HG02970 (cell line): ENCODE data around the gene H2AZ1.
A peak's percentile ranks its signal among the peaks of the same experiment; 100 is the strongest.
"Not testable (repeated sequence)": the region's sequence is repeated elsewhere in the genome, so short reads cannot be mapped to it uniquely, and the experiment has no call there.

Experiments used
- ATAC-seq: cut with Tn5 transposase; IDR thresholded peaks from one replicate; pipeline ENCODE4 v1.9.1; 2021; ENCODE audit warnings: mild to moderate bottlenecking, moderate library complexity, moderate number of reproducible peaks; ENCODE audit not compliant: unreplicated experiment, low FRiP score

H2AZ1 gene

DNA sequence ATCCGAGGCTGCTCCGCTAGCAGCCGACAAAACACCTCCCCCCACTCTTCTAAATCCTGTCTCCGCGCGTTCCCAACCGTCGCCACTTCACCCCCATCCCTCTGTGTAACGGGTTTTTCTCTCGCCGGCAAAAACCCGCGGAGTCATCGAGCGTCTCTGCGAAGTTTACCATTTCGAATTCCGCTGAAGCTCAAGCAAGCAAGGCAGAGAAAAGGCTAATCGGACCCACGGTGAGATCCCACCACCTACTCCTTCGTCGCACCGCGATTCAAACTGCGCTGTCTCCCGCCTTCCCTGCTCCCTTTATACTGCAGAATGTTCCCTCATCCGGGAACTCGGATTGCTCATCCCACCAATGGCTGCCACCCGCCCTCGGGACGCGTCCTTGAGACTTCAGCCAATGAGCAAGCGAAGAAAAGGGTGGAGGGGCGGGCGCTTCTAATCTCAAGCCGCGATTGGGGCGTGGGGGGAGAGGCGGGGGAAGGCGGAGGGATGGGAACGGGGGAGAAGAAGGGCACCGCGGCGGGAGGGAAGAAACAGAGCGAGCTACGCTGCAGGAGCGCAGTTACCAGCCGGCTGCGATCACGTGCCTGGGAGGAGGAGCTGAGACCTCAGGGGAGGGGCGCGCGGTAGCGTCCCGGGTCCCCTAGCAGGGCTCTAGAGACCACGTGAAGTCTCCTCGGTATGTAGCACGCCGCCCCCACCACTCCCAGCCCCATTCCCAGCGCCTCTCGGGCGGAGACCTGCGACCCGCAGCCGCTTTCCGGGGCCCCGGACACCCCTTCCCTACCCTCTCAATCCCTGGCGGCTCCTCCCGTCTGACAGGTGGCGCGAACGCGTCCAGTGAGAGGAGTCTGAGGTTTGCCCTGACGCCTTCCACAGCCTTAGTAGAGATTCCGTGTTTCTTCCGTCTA, at the start of gene H2AZ1:
Gene H2AZ1 (minus strand): TSS at position 277 of the 914 bp plus-strand sequence. CDS start 105 bp downstream, at position 172.
- peak; percentile 57 for ATAC-seq

DNA sequence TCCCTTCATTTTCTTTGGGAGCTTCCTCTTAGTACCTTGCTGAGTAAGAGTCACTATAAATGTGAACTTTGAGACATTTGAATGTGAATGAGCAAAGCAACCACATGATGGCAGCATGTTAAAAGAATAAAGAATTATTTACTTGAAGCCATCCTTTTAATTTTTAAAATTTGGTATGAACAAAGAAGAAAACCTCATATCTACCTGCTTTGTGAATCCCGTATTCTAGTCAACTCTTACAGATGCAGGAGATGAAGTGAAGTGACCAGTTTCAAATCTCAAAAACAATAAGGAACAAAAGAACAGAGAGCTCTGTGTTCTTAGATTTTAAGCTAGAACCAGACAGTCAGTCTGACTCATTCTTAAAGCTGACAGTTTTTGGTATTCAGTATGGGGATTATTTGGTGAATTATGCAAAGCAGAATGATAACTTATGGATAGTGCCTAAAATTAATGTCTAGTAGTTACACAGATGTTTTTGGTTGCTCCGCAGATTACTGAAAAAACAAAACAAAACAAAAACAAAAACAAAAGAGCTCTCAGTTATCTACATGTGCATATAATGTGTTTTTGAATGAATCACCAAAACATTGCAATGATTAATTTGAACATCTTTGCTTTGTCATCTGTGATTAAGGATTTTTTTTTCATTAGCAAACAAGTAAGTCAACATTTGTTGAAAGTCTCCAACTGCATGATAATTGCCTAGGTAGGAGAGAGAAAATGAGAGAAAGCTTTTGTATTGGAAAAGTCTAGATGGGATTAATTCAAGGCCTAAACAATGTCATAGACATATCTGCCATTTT, 48.2 kb upstream of the H2AZ1 start:
- no peak for ATAC-seq

DNA sequence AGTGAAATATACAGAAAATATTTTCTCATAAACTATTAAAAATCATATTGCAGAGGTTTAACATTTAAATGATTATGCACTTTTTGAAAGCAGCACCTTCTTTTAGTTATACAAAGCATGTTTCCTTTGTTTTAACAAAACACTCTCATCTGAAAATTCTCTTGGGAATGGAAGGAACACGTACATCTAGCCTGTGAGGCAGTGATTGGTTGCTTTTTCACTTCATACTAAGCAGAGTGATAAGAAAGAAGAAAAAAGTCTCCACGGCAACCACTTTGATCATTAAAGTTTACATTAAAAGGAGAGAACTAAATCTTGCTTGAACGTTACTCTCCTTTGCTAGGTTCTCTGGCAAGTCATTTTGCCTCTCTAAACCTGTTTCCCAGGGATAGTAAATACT, 41.7 kb upstream of the H2AZ1 start:
- no peak for ATAC-seq

DNA sequence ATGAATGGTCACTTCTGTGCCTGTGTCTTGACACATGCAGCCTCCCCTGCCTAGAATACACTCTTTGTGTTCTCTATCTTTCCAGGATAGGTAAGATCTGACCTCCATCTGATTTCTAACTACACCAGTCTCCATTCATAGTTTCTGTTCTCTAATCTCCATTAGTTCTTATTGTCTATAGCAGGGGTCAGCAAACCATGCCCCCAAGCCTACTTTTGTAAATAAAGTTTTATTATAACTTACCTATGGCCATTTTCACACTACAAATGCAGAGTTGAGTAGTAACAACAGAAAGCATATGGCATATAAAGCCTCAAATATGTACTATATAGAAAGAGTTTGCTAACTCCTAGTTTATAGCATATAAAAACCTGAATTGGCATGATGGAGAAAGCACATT, 37.6 kb upstream of the H2AZ1 start:
- no peak for ATAC-seq

DNA sequence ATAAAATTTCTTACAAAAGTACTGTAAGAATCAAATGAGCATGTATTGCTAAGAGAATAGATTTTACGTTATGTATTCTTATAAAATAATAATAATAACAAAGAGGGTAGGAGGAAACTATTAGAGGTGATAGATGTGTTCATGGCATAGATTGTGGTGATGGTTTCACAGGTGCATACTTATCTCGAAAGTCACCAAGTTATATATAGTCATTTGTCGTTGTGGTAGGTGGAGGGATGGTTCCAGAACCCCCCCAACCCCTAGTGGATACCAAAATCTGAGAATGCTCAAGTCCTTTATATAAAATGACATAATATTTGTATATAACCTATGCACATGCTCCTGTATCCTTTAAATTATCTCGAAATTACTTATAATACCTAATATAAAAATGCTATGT, 36.7 kb upstream of the H2AZ1 start:
- ATAC-seq = no peak

DNA sequence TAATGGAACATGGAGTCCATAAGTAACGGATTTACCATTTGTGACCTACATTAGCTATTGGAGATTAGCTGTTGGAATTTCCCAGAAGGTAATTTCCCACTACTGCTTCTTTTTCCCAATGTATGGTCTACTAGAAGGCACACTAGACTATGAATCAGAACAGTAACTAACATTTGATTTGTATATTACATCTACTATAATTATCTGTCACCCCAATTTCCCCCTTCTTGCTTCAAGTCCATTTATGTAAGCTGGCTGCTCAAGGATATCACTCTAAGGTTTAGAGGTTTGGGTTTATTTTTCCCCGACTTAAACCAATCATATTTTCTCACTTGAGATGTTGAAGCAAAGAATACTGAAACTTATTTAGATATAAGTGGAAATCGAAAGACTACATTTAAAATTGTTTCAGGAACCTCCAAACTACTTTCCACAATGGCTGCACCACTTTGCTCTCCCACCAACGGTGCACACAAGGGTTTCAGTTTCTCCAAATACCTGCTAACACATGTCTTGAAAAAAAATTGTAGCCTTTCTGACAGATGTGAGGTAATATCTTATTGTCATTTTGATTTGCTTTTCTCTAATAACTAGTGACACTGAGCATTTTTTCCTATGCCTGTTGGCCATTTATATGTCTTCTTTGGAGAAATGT, 33.3 kb upstream of the H2AZ1 start:
- no peak for ATAC-seq

DNA sequence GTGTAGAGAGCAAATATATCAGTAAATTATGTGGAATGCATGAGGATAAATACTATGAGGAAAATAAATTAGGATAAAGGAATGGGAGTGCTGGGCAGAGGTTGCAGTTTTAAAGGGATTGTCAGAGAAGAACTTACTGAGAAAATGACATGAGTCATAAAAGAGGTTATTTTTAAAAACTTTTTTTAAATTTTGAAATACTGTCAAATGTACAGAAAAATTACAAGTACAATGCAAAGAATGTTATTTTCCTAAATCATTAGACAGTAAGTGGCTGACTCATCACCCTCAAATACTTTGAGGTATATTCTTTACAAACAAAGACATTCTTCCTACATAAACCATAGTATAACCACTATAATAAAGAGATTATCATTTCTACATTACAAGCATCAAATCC, 29.8 kb upstream of the H2AZ1 start:
- no peak for ATAC-seq

DNA sequence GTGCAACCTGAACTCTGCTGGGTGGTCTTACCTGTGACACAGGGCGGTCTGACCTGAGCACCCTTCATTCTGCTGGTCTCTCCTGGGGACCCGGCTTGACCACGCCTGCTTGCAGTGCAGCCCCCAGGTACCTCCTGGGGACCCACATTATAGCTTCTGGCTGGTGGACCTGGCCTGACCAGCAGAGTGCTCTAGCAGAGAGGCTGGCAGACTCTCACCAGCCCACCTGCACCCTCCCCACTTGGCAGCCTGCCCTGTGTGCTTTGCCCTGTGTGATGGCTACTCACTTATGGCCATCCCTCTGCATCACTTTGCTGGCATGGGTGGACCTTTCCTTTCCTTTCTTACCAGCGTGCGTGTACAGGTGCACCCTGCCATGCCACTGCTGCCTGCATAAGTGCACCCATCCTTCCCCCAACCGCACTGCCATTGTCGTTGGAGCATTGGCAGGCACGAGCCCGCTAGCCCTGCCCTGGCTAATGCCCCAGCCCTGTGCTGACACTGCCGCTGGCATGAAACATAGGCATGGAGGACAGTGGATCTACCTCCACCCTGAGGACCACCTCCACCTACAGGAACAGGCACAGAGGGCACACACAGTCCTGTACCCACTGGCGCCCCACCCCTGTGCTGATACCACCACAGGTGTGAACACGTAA, 21.5 kb upstream of the H2AZ1 start:
- ATAC-seq = no peak

DNA sequence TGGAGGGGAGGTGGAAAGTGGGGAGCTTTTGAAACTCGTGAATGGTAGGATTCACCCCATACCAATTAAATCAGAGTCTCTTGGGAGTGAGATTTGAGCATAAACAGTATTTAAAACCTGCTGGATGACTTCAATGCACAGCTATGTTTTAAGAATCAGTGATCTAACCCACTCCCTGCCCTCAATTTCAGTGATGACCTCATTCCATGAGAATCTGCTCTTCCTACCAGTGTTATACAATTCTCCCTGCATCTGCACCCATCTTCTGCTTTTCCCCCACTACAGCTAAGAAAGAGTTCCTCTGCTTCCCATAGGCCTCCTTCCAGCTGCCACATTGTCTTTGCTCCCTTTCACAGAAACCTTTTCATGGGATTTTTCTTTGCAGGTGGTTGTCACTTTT, 18.3 kb upstream of the H2AZ1 start:
- no peak for ATAC-seq

DNA sequence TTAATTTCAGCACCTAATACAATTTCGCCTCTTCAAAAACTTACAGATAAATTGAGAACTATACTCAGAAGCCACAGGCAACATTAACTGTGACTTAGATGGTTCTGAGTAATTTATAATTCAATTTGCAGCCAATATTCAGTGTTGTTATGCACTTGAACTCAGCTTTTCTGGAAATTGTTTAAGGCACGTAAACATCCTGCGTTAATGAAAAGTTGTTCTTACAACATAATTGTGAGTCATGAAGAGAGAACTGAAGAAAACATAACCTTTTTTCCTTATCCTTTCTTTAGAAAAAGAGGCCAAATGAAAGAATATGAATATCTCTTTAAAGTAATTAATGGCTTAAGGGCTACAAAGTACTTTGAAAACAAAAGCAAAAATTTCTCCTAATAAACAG, 16.6 kb upstream of the H2AZ1 start:
- ATAC-seq = no peak

DNA sequence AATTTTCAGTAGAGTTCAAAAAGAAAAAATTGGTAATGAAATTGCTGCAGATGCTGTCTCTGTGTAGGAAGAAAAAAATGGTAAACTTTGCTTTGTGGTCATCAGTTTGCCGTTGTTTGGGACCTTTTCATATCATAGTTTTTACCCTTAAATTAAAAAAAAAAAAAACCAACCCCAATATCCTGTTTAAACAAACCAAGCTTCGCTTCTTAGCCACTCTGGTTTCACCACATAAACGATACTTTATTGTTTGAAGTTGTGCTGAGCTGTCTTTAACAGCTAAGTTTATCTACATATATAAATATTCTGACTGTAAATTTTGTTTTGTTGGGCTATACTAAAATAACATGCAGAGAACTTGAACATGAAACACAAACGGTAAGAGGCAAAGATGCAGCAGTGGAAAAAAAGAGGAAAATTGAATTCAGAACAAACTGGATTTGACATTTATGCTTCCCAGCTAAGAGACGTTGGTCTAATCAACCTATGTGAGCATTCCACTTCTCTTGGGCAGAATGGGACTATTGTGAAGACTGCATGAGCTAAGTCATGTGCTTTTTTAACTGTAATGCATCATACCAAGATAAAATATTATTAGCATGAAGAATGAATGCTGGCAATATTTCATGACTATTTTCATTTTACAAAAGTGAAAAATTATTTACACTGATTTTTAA, 15.7 kb upstream of the H2AZ1 start:
- ATAC-seq = no peak

DNA sequence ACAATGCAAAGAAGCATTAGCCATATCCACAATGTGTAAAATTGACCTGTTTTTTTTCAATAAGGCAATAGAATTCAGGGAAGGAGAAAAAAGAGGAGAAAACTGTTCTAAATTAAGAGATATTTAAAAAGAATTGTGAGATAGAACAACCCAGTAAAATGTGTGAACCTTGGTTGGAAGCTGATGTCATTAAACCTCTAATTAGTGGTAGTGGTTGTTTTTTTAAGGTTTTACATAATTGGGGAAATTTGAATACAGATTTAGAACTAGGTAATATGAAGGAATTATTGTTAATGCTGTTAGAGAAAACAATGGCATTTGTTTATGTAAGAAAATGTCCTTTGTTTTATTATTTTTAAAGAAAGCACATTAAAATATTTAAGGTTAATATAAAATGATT, 15.1 kb upstream of the H2AZ1 start:
- ATAC-seq = no peak

DNA sequence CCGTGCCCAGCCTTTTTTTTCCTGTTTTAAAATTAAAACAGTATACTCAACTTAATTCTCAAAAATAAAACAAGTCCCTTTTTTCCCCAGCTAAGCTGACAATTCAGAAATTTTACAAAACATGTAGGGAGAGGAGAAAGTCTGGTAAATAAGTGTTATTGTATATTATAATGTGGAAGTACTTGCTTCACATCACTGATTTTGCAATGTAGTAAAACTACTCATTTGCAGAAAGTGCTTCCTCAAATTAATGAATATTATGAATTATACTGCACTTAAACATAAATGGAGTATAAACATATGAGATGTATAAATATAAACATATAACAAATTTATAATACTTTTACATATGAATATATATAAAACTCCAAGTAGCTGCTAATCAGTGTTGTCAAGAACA, 11.6 kb upstream of the H2AZ1 start:
- ATAC-seq = no peak

DNA sequence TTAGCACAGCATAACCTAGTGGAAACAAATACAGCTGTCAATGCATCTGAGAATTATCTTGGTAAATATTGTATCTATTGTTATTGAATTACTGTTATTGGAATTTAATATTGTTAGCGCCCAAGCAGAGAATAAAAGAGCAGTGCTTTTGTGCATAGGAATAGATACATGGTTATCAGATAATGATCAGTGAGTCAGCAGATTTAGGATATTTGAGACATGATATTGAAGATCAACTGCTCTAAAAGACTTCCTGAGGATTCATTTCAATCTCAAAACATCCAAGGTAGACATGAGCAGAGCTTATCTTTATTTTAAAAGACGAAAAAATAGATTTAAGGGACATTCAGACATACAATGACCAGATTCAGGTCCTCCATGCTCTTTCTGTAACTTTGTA, 10.6 kb upstream of the H2AZ1 start:
- ATAC-seq = no peak

DNA sequence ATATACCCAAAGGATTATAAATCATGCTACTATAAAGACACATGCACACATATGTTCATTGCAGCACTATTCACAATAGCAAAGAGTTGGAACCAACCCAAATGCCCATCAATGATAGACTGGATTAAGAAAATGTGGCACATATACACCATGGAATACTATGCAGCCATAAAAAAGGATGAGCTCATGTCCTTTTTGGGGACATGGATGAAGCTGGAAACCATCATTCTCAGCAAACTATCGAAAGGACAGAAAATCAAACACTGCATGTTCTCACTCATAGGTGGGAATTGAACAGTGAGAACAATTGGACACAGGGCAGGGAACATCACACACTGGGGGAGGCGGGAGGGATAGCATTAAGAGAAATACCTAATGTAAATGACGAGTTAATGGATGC, 8.1 kb upstream of the H2AZ1 start:
- ATAC-seq = not testable (repeated sequence)

DNA sequence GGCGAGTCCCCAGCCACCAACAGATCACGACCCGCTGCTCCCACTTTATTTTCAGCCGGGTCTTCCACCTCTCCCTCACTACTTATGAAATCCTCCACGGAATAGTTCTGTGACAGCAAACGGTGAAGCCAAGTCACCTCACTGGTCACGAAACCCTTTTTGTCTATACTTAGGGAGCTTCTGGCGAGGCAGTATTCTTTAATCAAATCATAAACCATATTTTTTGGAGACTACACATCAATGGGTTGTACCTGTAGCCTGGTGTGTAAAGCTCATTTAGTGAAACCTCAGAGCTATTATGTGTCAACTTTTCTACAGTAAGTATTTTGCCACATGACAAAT, 809 bp upstream of the H2AZ1 start:
- no peak for ATAC-seq

DNA sequence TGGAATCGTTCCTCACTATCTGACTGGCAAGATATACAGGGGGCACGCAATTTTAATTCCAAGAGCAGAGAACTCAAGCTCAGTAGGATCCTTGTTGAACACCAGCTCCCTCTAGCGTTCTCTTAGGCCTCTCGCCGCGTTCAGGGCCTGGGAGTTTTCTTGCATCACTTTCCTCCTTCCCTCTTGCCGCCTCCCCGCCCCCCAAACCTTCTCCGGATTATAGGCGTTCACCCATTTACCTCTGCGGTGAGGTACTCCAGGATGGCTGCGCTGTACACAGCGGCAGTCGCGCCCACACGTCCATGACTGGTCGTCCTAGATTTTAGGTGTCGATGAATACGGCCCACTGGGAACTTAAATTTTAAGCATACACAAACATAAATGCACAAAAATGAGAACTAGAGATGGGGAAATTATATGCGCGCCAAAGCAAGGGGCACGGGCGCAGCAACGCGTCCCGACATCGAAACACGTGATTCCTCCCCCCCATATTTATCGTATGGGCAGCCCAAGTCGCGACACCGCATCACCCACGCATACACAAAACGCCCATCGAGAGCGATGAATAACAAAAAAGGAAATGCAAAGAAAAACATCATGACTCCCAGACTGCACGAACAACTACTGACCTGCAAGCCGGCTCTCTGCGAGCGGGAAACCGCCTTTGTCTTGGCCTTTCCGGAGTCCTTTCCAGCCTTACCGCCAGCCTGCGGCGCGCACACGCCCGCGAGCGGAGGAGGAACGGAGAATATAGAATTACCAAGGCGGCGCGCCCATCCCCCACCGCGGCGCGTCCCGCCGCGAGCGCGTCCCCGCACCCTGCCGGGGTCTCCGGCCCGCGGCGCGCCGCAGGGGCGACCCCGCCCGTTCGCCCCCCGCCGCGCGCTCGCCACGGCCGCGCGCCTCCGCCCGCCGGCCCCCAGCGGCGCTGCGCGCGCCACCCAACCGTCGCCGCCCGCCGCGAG, 759 bp downstream of the H2AZ1 start:
- peak; percentile 24 for ATAC-seq

DNA sequence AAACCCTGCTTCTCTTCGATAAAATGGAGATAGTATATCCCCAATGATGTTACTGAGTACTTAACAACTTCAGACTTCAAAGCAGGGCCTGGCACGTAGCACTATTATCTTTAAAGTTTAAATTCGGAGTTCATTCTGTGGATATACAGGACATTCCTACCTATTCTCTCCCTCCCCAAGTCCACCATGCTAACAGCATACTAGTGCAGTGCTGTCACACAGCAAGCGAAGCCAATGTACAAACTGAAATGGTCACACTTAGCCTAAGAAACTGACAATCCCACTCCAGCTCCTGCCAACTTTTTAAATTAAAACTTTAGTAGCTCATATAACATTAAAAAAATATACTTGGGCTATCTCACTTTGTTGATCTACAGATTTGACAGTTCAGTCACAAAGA, 2.5 kb downstream of the H2AZ1 start:
- ATAC-seq = no peak

DNA sequence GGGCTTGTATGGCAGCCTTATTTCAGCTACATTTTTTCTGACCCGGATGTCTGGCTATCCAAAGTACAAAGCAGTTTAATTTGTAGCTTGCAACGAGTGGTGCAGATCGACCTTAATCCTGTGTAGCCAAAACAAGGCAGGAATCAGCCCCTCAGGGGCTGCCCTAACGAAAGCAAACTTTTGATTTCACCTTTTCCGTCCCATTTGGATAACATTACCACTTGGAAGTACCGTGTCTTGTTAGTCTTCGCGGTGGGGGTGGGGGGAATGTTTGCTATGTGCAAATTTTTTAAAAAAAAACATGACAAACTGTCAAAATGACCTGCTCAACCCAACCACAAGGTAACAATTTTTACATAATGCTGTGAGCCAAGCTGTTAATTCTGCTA, 2.9 kb downstream of the H2AZ1 start:
- ATAC-seq = no peak
